K562 (cell line): ENCODE results near the gene FETUB. TPM values are rescaled to one million over a fixed set of nuclear protein-coding genes. Genes with fewer than 3 reads are reported as not detected.

ENCODE experiments used
- ADNP ChIP-seq: fragments of 200-800 bp; sonication (Bioruptor generic); IDR thresholded peaks from 2 replicates; pipeline ENCODE4 v1.6.1; 2016; ENCODE audit warnings: missing genetic modification characterization, missing compliant biosample characterization
- ASH1L ChIP-seq: fragments of 450-650 bp; IDR thresholded peaks from 2 replicates; pipeline ENCODE4 v1.6.1; 2018; ENCODE audit warnings: borderline replicate concordance, mild to moderate bottlenecking, low read depth; ENCODE audit not compliant: partially characterized antibody
- BCOR ChIP-seq: fragments of 450-650 bp; IDR thresholded peaks from 2 replicates; pipeline ENCODE4 v1.6.1; 2016
- C11orf30 ChIP-seq: fragments of 450-650 bp; IDR thresholded peaks from 2 replicates; pipeline ENCODE4 v1.6.1; 2016; ENCODE audit warnings: low read depth, mild to moderate bottlenecking
- GABPB2 ChIP-seq: fragments of 250-450 bp; sonication (Bioruptor Pico); conservative IDR thresholded peaks from 2 replicates; pipeline ENCODE4 v1.5.1; 2021; ENCODE audit warnings: mild to moderate bottlenecking
- GATA2 ChIP-seq: sonication (generic); formaldehyde crosslinking; IDR thresholded peaks from 2 replicates; pipeline ENCODE4 v1.4.0; 2020; ENCODE audit warnings: mild to moderate bottlenecking, missing genetic modification reagents
- HDAC1 ChIP-seq, 2 experiments: fragments of 450-650 bp; IDR thresholded peaks; 2 replicates each; pipeline ENCODE4 v1.6.1; 2016 to 2017; ENCODE audit warnings: inconsistent platforms in 1 of 2, mild to moderate bottlenecking in 1 of 2, moderate library complexity in 1 of 2
- HMGN3 ChIP-seq: IDR thresholded peaks from 2 replicates; pipeline ENCODE4 v1.6.1; 2011; ENCODE audit warnings: borderline replicate concordance, low read depth, mild to moderate bottlenecking, mixed read lengths, low read length; ENCODE audit not compliant: insufficient read length; ENCODE audit errors: extremely low read depth
- MEIS2 ChIP-seq: fragments of 450-650 bp; IDR thresholded peaks from 2 replicates; pipeline ENCODE4 v1.6.1; 2014; ENCODE audit warnings: mild to moderate bottlenecking; ENCODE audit not compliant: partially characterized antibody
- MYC ChIP-seq, 2 experiments: fragments of 250-450 bp in 1 of 2; sonication (Bioruptor Pico) in 1 of 2; IDR thresholded peaks; 2 replicates each; pipeline versions ENCODE4 v1.5.1 to v1.6.1; 2012 to 2021; ENCODE audit warnings: low read depth in 2 of 2, borderline replicate concordance in 1 of 2, improper control_type of control experiment in 1 of 2, low read length in 1 of 2, mild to moderate bottlenecking in 1 of 2, moderate library complexity in 1 of 2
- NFE2 ChIP-seq: IDR thresholded peaks from 2 replicates; pipeline ENCODE4 v1.6.1; 2014; ENCODE audit warnings: antibody characterized with exemption, low read depth
- RCOR1 ChIP-seq, 2 experiments: IDR thresholded peaks; 2 replicates each; pipeline ENCODE4 v1.6.1; 2012; ENCODE audit warnings: low read depth in 2 of 2, low read length in 2 of 2, borderline replicate concordance in 1 of 2, improper control_type of control experiment in 1 of 2
- SAP30 ChIP-seq: fragments of 200-600 bp; sonication (generic); IDR thresholded peaks from 2 replicates; pipeline ENCODE4 v1.6.1; 2012; ENCODE audit warnings: borderline replicate concordance, low read depth, mild to moderate bottlenecking, moderate library complexity, low read length, control low read depth, inconsistent platforms; ENCODE audit not compliant: insufficient read depth, poor library complexity, severe bottlenecking
- SRF ChIP-seq, 2 experiments: fragments of 250-450, 450-650 bp in 1 of 2; sonication (Bioruptor Pico) in 1 of 2; sonication (generic) in 1 of 2; formaldehyde crosslinking; IDR thresholded peaks; 2 replicates each; pipeline versions ENCODE4 v1.5.0 to v1.5.1; 2020 to 2022; ENCODE audit warnings: mild to moderate bottlenecking in 1 of 2, missing genetic modification reagents in 1 of 2
- TRIM24 ChIP-seq, 2 experiments: fragments of 450-650 bp; IDR thresholded peaks; 2 replicates each; pipeline ENCODE4 v1.6.1; 2016
- ZNF124 ChIP-seq: sonication (generic); formaldehyde crosslinking; IDR thresholded peaks from 2 replicates; pipeline ENCODE4 v1.8.1; 2022; ENCODE audit warnings: missing genetic modification reagents
- ZNF282 ChIP-seq: sonication (generic); formaldehyde crosslinking; IDR thresholded peaks from 2 replicates; pipeline ENCODE4 v1.8.1; 2023; ENCODE audit warnings: missing genetic modification reagents
- ZNF75A ChIP-seq: fragments of 450-650 bp; formaldehyde crosslinking; IDR thresholded peaks from 2 replicates; pipeline ENCODE4 v1.4.0; 2020; ENCODE audit warnings: mild to moderate bottlenecking
- polyA plus RNA-seq, 8 experiments: library from polyadenylated mRNA; depleted of rRNA in 4 of 8; stranded (reverse) in 5 of 8; unstranded in 3 of 8; fragments of >200 nt; fragmentation: Nextera tagmentation in 2 of 8; fragmentation: Illumina TruSeq in 1 of 8; extraction: Ambion mirVana in 2 of 8; extraction: Trizol in 1 of 8; gene quantifications; 2 replicates each; pipeline versions ENCODE4 v1.2.1 to v1.2.3, GENCODE V29; 2011 to 2014; ENCODE audit warnings: inconsistent platforms in 1 of 8, missing spikeins in 1 of 8
- total RNA-seq, 7 experiments: library from RNA; depleted of rRNA in 6 of 7; stranded (reverse); fragments of >200 nt in 6 of 7; fragmentation: Illumina TruSeq in 2 of 7; extraction: Trizol in 2 of 7; gene quantifications; 2 replicates each; pipeline versions ENCODE4 v1.2.1 to v1.2.3, GENCODE V29; 2011 to 2021; ENCODE audit warnings: low replicate concordance in 1 of 7
- TF ChIP-seq, protein P1 (sequence below): fragments of 450-650 bp; IDR thresholded peaks from 2 replicates; pipeline ENCODE4 v1.6.1; 2016; ENCODE audit warnings: missing biosample characterization, missing genetic modification characterization
- TF ChIP-seq, protein P2 (sequence below): fragments of 450-650 bp; IDR thresholded peaks from 2 replicates; pipeline ENCODE4 v1.6.1; 2016
- TF ChIP-seq, protein P3 (sequence below): fragments of 450-650 bp; IDR thresholded peaks from 2 replicates; pipeline ENCODE4 v1.6.1; 2016; ENCODE audit warnings: low read depth, mild to moderate bottlenecking, moderate library complexity
- TF ChIP-seq, protein P4 (sequence below): fragments of 250-450 bp; sonication (Bioruptor Pico); IDR thresholded peaks from 2 replicates; pipeline ENCODE4 v1.4.0; 2020; ENCODE audit warnings: mild to moderate bottlenecking
- TF ChIP-seq, protein P5 (sequence below): fragments of 250-450 bp; sonication (Bioruptor Pico); IDR thresholded peaks from 2 replicates; pipeline ENCODE4 v1.8.0; 2022; ENCODE audit warnings: inconsistent platforms

Gene FETUB
- total and polyA plus RNA-seq, 9 of the 15 experiments (the other 6 are each of a cell fraction or from before 2014, with no cell fraction given) = not detected

DNA sequence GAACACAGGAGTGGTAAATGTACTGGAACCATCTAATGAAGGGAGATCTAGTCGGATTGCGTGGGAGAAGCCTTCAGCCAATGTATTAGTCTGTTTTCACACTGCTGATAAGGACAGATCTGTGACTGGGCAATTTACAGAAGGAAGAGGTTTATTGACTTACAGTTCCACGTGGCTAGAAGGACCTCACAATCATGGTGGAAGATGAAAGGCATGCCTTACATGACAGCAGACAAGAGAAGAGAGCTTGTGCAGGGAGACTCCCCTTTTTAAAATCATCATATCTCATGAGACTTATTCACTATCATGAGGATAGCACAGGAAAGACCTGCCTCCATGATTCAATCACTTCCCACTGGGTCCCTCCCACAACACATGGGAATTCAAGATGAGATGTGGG lies 42.6 kb downstream of the FETUB start (continued):
- no peak for TF ChIP-seq GABPB2
- TF ChIP-seq, protein P1, sequence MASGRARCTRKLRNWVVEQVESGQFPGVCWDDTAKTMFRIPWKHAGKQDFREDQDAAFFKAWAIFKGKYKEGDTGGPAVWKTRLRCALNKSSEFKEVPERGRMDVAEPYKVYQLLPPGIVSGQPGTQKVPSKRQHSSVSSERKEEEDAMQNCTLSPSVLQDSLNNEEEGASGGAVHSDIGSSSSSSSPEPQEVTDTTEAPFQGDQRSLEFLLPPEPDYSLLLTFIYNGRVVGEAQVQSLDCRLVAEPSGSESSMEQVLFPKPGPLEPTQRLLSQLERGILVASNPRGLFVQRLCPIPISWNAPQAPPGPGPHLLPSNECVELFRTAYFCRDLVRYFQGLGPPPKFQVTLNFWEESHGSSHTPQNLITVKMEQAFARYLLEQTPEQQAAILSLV (tag) = no peak
- TF ChIP-seq SAP30 = no peak
- peak; percentile 6 for TF ChIP-seq MEIS2
- no peak for TF ChIP-seq HMGN3
- peak; percentile 88 for TF ChIP-seq ZNF75A (CRISPR knock-in tag)
- no peak for TF ChIP-seq GATA2 (CRISPR knock-in tag)
- TF ChIP-seq ZNF124 = no peak
- peak in 1 of 2 experiments; percentile 71; a peak in 2 of 4 replicates for TF ChIP-seq RCOR1 (IDR thresholded peaks at IDR 0.05; ENCODE audit: borderline replicate concordance in 1 of 2, low read depth in 2 of 2, low read length in 2 of 2)
- TF ChIP-seq, protein P2, sequence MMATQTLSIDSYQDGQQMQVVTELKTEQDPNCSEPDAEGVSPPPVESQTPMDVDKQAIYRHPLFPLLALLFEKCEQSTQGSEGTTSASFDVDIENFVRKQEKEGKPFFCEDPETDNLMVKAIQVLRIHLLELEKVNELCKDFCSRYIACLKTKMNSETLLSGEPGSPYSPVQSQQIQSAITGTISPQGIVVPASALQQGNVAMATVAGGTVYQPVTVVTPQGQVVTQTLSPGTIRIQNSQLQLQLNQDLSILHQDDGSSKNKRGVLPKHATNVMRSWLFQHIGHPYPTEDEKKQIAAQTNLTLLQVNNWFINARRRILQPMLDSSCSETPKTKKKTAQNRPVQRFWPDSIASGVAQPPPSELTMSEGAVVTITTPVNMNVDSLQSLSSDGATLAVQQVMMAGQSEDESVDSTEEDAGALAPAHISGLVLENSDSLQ = 0 out of 2 replicates have a peak, but pooled peaks have one; percentile 23
- TF ChIP-seq, protein P3, sequence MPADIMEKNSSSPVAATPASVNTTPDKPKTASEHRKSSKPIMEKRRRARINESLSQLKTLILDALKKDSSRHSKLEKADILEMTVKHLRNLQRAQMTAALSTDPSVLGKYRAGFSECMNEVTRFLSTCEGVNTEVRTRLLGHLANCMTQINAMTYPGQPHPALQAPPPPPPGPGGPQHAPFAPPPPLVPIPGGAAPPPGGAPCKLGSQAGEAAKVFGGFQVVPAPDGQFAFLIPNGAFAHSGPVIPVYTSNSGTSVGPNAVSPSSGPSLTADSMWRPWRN = peak; percentile 56; the same call in 1 of the 2 replicates
- 0 out of 4 replicates have a peak, but pooled peaks of 1 of the 2 experiments have one; percentile 29 for TF ChIP-seq HDAC1 (IDR thresholded peaks at IDR 0.05)
- TF ChIP-seq, protein P4, sequence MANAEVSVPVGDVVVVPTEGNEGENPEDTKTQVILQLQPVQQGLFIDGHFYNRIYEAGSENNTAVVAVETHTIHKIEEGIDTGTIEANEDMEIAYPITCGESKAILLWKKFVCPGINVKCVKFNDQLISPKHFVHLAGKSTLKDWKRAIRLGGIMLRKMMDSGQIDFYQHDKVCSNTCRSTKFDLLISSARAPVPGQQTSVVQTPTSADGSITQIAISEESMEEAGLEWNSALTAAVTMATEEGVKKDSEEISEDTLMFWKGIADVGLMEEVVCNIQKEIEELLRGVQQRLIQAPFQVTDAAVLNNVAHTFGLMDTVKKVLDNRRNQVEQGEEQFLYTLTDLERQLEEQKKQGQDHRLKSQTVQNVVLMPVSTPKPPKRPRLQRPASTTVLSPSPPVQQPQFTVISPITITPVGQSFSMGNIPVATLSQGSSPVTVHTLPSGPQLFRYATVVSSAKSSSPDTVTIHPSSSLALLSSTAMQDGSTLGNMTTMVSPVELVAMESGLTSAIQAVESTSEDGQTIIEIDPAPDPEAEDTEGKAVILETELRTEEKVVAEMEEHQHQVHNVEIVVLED (CRISPR knock-in tag) = no peak
- TF ChIP-seq TRIM24 (IDR thresholded peaks at IDR 0.05) = peak in 1 of 2 experiments; percentile 44; a peak in 1 of 4 replicates
- TF ChIP-seq, protein P5, sequence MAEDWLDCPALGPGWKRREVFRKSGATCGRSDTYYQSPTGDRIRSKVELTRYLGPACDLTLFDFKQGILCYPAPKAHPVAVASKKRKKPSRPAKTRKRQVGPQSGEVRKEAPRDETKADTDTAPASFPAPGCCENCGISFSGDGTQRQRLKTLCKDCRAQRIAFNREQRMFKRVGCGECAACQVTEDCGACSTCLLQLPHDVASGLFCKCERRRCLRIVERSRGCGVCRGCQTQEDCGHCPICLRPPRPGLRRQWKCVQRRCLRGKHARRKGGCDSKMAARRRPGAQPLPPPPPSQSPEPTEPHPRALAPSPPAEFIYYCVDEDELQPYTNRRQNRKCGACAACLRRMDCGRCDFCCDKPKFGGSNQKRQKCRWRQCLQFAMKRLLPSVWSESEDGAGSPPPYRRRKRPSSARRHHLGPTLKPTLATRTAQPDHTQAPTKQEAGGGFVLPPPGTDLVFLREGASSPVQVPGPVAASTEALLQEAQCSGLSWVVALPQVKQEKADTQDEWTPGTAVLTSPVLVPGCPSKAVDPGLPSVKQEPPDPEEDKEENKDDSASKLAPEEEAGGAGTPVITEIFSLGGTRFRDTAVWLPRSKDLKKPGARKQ = no peak
- peak; percentile 21; the same call in 1 of the 2 replicates for TF ChIP-seq C11orf30
- peak; percentile 78 for TF ChIP-seq NFE2
- TF ChIP-seq SRF (CRISPR knock-in tag; IDR thresholded peaks at IDR 0.05) = no peak
- TF ChIP-seq ZNF282 (CRISPR knock-in tag) = no peak
- TF ChIP-seq MYC (IDR thresholded peaks at IDR 0.05; ENCODE audit: low read depth, low read length) = 0 out of 2 replicates have a peak, but pooled peaks have one; percentile 62
- TF ChIP-seq MYC (CRISPR knock-in tag; IDR thresholded peaks at IDR 0.05; ENCODE audit: borderline replicate concordance, low read depth) = no peak
- no peak for TF ChIP-seq BCOR
- no peak for TF ChIP-seq ASH1L
- no peak for TF ChIP-seq ADNP (tag)
